GM23338 (cell line): ENCODE data around the gene SYNE4. TPM values are rescaled to one million over a fixed set of nuclear protein-coding genes. Genes with fewer than 3 reads are reported as not detected.

Source experiments
- ATAC-seq: fragments of 200-7000 bp; cut with Tn5 transposase; 3 replicates; pipeline ENCODE4 v1.9.1; 2020
- DNase-seq: peaks from one replicate; pipeline ENCODE4 v3.0.0-alpha.2; 2015; ENCODE audit warnings: low spot score
- H2AFZ ChIP-seq: fragments of 200-600 bp; sonication (generic); 2 replicates; pipeline ENCODE4 v1.8.0; 2016; ENCODE audit warnings: antibody characterized with exemption, mild to moderate bottlenecking, moderate library complexity
- H3F3A ChIP-seq: fragments of 200-600 bp; sonication (generic); replicated peaks from 2 replicates; pipeline ENCODE4 v1.8.0; 2017; ENCODE audit warnings: antibody characterized with exemption, mixed run types, low read depth
- H3K27ac ChIP-seq: fragments of 200-600 bp; sonication (generic); 2 replicates; pipeline ENCODE4 v1.6.1; 2016; ENCODE audit warnings: low read depth
- H3K27me3 ChIP-seq: fragments of 200-600 bp; sonication (generic); 2 replicates; pipeline ENCODE4 v1.8.0; 2016; ENCODE audit warnings: mild to moderate bottlenecking, mixed run types, moderate library complexity; ENCODE audit not compliant: insufficient read depth
- H3K36me3 ChIP-seq: fragments of 200-600 bp; sonication (generic); 2 replicates; pipeline ENCODE4 v1.8.0; 2016; ENCODE audit warnings: mild to moderate bottlenecking; ENCODE audit not compliant: insufficient read depth
- H3K4me1 ChIP-seq: fragments of 200-600 bp; sonication (generic); 2 replicates; pipeline ENCODE4 v1.8.0; 2016; ENCODE audit warnings: mild to moderate bottlenecking, moderate library complexity; ENCODE audit not compliant: insufficient read depth
- H3K4me2 ChIP-seq: fragments of 200-600 bp; sonication (generic); 2 replicates; pipeline ENCODE4 v1.7.1; 2017; ENCODE audit warnings: mixed run types
- H3K4me3 ChIP-seq: fragments of 200-600 bp; sonication (generic); 2 replicates; pipeline ENCODE4 v1.6.1; 2016; ENCODE audit warnings: mixed run types
- H3K79me2 ChIP-seq: fragments of 200-600 bp; sonication (generic); replicated peaks from 2 replicates; pipeline ENCODE4 v1.8.0; 2017; ENCODE audit warnings: mild to moderate bottlenecking; ENCODE audit not compliant: insufficient read depth
- H3K9me2 ChIP-seq: fragments of 200-600 bp; sonication (generic); 2 replicates; pipeline ENCODE4 v1.8.0; 2017; ENCODE audit not compliant: insufficient read depth
- H4K20me1 ChIP-seq: fragments of 200-600 bp; sonication (generic); replicated peaks from 2 replicates; pipeline ENCODE4 v1.8.0; 2017; ENCODE audit warnings: mild to moderate bottlenecking; ENCODE audit not compliant: insufficient read depth
- H3K27ac Mint-ChIP-seq: 2 replicates; pipeline ENCODE4 v1.8.0; 2020; ENCODE audit warnings: inconsistent platforms, mild to moderate bottlenecking, moderate library complexity, mixed read lengths
- H3K27me3 Mint-ChIP-seq: 3 replicates; pipeline ENCODE4 v1.8.0; 2022; ENCODE audit warnings: low read depth, mild to moderate bottlenecking, moderate library complexity, mixed read lengths, inconsistent platforms; ENCODE audit not compliant: insufficient read depth, poor library complexity
- H3K36me3 Mint-ChIP-seq: 3 replicates; pipeline ENCODE4 v1.8.0; 2021; ENCODE audit warnings: low read depth, mild to moderate bottlenecking, inconsistent platforms, moderate library complexity, mixed read lengths
- H3K4me1 Mint-ChIP-seq: 3 replicates; pipeline ENCODE4 v1.8.0; 2020; ENCODE audit warnings: mild to moderate bottlenecking, inconsistent platforms, mixed read lengths
- H3K4me3 Mint-ChIP-seq: 3 replicates; pipeline ENCODE4 v1.8.0; 2021; ENCODE audit warnings: moderate library complexity, mild to moderate bottlenecking, inconsistent platforms, mixed read lengths
- H3K9me3 Mint-ChIP-seq: 3 replicates; pipeline ENCODE4 v1.8.0; 2020; ENCODE audit warnings: moderate library complexity, mild to moderate bottlenecking, inconsistent platforms, mixed read lengths
- CREB1 ChIP-seq: fragments of 250-450 bp; sonication (Bioruptor Pico); IDR thresholded peaks from 2 replicates; pipeline ENCODE4 v1.5.0; 2020; ENCODE audit warnings: low read depth, mild to moderate bottlenecking, moderate library complexity
- ZNF114 ChIP-seq: fragments of 250-450 bp; sonication (Bioruptor Pico); IDR thresholded peaks from 2 replicates; pipeline ENCODE4 v1.5.0; 2020; ENCODE audit warnings: mild to moderate bottlenecking, moderate library complexity
- polyA plus RNA-seq: library from polyadenylated mRNA; unstranded; fragments of >200 nt; fragmentation: Nextera tagmentation; extraction: Ambion mirVana; gene quantifications from 2 replicates; pipeline ENCODE4 v1.2.1, GENCODE V29; 2016
- total RNA-seq: library from RNA; depleted of rRNA; stranded (reverse); fragments of >200 nt; shearing (Covaris generic); gene quantifications from 2 replicates; pipeline ENCODE4 v1.2.3, GENCODE V29; 2014
- TF ChIP-seq, protein P1 (sequence below): fragments of 250-450 bp; sonication (Bioruptor Pico); IDR thresholded peaks from 2 replicates; pipeline ENCODE4 v1.5.0; 2020; ENCODE audit warnings: mild to moderate bottlenecking, moderate library complexity
- TF ChIP-seq, protein P2 (sequence below): IDR thresholded peaks from one replicate; pipeline ENCODE4 v1.6.1; 2018; ENCODE audit warnings: antibody characterized with exemption; ENCODE audit not compliant: unreplicated experiment

SYNE4 gene
- total and polyA plus RNA-seq, 2 experiments from 2014 or later, result 26.1 to 49.8 TPM

DNA sequence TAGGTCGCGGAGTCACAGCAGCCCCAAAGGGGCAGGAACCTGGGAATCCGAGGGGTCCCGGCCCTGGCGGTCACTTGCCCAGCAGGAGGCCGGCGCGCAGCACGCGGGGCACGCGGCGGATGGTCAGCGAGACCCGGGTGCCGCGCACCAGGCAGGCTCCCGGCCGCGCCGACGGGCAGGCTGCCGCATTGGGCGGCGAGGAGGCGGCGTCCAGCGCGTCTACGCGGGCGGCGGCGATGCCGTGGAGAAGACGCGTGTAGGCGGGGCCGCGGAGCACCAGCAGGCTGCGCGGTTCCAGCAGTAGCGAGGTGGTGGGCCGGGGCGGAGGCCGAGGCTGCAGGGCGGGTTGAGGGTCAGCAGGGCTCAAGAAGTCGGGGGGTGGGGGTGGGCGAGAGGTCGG is 607 bp upstream of the SYNE4 start (continued):
- TF ChIP-seq, protein P1, sequence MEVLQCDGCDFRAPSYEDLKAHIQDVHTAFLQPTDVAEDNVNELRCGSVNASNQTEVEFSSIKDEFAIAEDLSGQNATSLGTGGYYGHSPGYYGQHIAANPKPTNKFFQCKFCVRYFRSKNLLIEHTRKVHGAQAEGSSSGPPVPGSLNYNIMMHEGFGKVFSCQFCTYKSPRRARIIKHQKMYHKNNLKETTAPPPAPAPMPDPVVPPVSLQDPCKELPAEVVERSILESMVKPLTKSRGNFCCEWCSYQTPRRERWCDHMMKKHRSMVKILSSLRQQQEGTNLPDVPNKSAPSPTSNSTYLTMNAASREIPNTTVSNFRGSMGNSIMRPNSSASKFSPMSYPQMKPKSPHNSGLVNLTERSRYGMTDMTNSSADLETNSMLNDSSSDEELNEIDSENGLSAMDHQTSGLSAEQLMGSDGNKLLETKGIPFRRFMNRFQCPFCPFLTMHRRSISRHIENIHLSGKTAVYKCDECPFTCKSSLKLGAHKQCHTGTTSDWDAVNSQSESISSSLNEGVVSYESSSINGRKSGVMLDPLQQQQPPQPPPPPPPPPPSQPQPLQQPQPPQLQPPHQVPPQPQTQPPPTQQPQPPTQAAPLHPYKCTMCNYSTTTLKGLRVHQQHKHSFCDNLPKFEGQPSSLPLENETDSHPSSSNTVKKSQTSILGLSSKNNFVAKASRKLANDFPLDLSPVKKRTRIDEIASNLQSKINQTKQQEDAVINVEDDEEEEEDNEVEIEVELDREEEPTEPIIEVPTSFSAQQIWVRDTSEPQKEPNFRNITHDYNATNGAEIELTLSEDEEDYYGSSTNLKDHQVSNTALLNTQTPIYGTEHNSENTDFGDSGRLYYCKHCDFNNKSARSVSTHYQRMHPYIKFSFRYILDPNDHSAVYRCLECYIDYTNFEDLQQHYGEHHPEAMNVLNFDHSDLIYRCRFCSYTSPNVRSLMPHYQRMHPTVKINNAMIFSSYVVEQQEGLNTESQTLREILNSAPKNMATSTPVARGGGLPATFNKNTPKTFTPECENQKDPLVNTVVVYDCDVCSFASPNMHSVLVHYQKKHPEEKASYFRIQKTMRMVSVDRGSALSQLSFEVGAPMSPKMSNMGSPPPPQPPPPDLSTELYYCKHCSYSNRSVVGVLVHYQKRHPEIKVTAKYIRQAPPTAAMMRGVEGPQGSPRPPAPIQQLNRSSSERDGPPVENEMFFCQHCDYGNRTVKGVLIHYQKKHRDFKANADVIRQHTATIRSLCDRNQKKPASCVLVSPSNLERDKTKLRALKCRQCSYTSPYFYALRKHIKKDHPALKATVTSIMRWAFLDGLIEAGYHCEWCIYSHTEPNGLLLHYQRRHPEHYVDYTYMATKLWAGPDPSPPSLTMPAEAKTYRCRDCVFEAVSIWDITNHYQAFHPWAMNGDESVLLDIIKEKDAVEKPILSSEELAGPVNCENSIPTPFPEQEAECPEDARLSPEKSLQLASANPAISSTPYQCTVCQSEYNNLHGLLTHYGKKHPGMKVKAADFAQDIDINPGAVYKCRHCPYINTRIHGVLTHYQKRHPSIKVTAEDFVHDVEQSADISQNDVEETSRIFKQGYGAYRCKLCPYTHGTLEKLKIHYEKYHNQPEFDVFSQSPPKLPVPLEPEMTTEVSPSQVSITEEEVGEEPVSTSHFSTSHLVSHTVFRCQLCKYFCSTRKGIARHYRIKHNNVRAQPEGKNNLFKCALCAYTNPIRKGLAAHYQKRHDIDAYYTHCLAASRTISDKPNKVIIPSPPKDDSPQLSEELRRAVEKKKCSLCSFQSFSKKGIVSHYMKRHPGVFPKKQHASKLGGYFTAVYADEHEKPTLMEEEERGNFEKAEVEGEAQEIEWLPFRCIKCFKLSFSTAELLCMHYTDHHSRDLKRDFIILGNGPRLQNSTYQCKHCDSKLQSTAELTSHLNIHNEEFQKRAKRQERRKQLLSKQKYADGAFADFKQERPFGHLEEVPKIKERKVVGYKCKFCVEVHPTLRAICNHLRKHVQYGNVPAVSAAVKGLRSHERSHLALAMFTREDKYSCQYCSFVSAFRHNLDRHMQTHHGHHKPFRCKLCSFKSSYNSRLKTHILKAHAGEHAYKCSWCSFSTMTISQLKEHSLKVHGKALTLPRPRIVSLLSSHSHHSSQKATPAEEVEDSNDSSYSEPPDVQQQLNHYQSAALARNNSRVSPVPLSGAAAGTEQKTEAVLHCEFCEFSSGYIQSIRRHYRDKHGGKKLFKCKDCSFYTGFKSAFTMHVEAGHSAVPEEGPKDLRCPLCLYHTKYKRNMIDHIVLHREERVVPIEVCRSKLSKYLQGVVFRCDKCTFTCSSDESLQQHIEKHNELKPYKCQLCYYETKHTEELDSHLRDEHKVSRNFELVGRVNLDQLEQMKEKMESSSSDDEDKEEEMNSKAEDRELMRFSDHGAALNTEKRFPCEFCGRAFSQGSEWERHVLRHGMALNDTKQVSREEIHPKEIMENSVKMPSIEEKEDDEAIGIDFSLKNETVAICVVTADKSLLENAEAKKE (CRISPR knock-in tag), result no peak
- TF ChIP-seq, protein P2, sequence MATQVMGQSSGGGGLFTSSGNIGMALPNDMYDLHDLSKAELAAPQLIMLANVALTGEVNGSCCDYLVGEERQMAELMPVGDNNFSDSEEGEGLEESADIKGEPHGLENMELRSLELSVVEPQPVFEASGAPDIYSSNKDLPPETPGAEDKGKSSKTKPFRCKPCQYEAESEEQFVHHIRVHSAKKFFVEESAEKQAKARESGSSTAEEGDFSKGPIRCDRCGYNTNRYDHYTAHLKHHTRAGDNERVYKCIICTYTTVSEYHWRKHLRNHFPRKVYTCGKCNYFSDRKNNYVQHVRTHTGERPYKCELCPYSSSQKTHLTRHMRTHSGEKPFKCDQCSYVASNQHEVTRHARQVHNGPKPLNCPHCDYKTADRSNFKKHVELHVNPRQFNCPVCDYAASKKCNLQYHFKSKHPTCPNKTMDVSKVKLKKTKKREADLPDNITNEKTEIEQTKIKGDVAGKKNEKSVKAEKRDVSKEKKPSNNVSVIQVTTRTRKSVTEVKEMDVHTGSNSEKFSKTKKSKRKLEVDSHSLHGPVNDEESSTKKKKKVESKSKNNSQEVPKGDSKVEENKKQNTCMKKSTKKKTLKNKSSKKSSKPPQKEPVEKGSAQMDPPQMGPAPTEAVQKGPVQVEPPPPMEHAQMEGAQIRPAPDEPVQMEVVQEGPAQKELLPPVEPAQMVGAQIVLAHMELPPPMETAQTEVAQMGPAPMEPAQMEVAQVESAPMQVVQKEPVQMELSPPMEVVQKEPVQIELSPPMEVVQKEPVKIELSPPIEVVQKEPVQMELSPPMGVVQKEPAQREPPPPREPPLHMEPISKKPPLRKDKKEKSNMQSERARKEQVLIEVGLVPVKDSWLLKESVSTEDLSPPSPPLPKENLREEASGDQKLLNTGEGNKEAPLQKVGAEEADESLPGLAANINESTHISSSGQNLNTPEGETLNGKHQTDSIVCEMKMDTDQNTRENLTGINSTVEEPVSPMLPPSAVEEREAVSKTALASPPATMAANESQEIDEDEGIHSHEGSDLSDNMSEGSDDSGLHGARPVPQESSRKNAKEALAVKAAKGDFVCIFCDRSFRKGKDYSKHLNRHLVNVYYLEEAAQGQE, result no peak
- no peak for TF ChIP-seq ZNF114 (CRISPR knock-in tag)

DNA sequence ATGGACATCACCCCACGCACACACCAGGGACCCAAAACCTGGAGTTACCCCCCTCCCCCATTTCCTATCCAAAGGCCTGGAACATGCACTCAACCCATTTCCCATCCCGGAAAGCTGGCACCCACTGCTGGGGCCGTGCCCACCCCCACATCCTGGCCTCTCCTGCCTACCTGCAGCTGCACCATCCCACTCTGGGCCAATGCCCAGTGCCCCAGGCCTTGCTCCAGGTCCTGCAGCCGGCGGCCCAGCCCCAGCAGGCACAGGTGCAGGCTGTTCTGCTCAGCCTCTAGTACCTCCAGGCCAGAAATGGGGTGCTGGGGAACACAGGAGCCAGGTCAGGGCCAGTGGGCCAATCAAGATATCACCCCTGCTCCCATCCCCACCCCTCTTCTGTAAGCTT is 1.7 kb downstream of the SYNE4 start:
- H3K4me1 Mint-ChIP-seq, result peaks cover 20% of the 10 kb centered on the region
- Histone ChIP-seq H3K9me2 (no peaks in the 10 kb centered on the region), H3K4me3 (no peak overlapping the region), H3K4me1 (peaks cover 13% of the 10 kb centered on the region; the same call in 1 of the 2 replicates), H3F3A (no peaks in the 10 kb centered on the region), H3K79me2 (no peaks in the 10 kb centered on the region), H3K36me3 (peaks cover 5% of the 10 kb centered on the region; the same call in 1 of the 2 replicates), H2AFZ (no peak overlapping the region), H3K27me3 (no peaks in the 10 kb centered on the region), H3K27ac (no peak overlapping the region), H4K20me1 (no peaks in the 10 kb centered on the region; the same call in 1 of the 2 replicates), H3K4me2 (no peak overlapping the region)
- H3K9me3 Mint-ChIP-seq, result no peaks in the 10 kb centered on the region; the same call in 2 of the 3 replicates
- peaks cover 39% of the 10 kb centered on the region for H3K36me3 Mint-ChIP-seq
- no peak overlapping the region for H3K27ac Mint-ChIP-seq
- no peak for DNase-seq
- H3K4me3 Mint-ChIP-seq, result peak overlapping the region; percentile 56; the same call in 2 of the 3 replicates
- H3K27me3 Mint-ChIP-seq, result peaks cover 14% of the 10 kb centered on the region
- no peak for TF ChIP-seq CREB1 (CRISPR knock-in tag)
- no peak for ATAC-seq
